Neural cell (in vitro differentiated cells): ENCODE measurements around the gene RAC3.

Experiments used
- EP300 ChIP-seq: fragments of 450-650 bp; conservative IDR thresholded peaks from 2 replicates; pipeline ENCODE4 v1.6.1; 2014; ENCODE audit warnings: antibody characterized with exemption, mild to moderate bottlenecking, moderate library complexity; ENCODE audit not compliant: poor library complexity, severe bottlenecking
- EZH2 ChIP-seq: fragments of 200-600, 300-800 bp; shearing (Covaris generic), sonication (generic); IDR thresholded peaks from 2 replicates; pipeline ENCODE4 v1.6.1; 2014; ENCODE audit warnings: antibody characterized with exemption, low read length, borderline replicate concordance, mild to moderate bottlenecking; ENCODE audit not compliant: insufficient read depth, poor library complexity, severe bottlenecking
- POLR2AphosphoS5 ChIP-seq: IDR thresholded peaks from 2 replicates; pipeline ENCODE4 v1.6.1; 2012
- TF ChIP-seq, protein P1 (sequence below): fragments of 450-650 bp; IDR thresholded peaks from 2 replicates; pipeline ENCODE4 v1.5.1; 2014; ENCODE audit warnings: antibody characterized with exemption, mild to moderate bottlenecking, moderate library complexity; ENCODE audit not compliant: poor library complexity, severe bottlenecking

DNA sequence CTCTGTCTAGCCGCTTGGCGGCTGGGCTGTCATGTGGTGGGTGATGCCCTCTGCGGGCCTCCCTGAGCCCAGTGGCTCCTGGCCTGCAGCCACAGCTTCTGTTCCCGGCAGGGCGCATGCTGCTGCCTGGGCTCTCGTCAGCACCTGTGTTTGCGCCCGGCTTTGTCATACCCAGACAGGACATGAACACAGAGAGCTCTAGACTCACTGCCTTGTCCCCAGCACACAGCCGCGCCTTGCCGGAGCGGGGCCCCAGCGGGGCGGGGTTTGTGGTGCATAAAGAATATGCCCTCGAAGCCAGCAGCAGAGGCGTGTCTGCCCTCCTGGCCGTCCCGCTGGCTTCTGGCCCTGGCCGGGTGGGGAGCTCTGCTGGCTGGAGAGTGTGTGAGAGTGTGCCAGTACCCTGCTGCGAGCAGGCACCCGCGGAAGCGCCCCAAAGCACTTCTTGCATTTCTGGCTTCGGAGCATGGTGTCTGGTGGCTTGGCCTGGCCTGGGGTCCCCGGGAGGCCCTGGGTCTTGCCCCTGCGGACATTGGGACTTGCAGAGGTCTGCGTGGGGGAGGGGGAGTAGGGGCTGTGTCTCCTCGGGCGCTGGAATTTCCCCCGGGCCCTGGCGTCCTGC, 39.7 kb upstream of the RAC3 start:
- TF ChIP-seq, protein P1, sequence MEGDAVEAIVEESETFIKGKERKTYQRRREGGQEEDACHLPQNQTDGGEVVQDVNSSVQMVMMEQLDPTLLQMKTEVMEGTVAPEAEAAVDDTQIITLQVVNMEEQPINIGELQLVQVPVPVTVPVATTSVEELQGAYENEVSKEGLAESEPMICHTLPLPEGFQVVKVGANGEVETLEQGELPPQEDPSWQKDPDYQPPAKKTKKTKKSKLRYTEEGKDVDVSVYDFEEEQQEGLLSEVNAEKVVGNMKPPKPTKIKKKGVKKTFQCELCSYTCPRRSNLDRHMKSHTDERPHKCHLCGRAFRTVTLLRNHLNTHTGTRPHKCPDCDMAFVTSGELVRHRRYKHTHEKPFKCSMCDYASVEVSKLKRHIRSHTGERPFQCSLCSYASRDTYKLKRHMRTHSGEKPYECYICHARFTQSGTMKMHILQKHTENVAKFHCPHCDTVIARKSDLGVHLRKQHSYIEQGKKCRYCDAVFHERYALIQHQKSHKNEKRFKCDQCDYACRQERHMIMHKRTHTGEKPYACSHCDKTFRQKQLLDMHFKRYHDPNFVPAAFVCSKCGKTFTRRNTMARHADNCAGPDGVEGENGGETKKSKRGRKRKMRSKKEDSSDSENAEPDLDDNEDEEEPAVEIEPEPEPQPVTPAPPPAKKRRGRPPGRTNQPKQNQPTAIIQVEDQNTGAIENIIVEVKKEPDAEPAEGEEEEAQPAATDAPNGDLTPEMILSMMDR: no peak
- no peak for TF ChIP-seq EP300
- TF ChIP-seq EZH2: no peak
- no peak for TF ChIP-seq POLR2AphosphoS5
